ENCODE results near the gene FAM81B. TPM values are rescaled to one million over a fixed set of nuclear protein-coding genes. Genes with fewer than 3 reads are reported as not detected.

FAM81B gene
- total RNA-seq, 4 donors from 2014 or later: not detected

GRCh38 chr5:95375591-95375990, 15.6 kb upstream of the FAM81B start:
- WGBS, 2 donors (ENCODE audit: low coverage in 1 of 2): 12 to 40% methylated on average over 1 to 4 of the region's 4 CpGs
- H3K4me1 ChIP-seq: no peaks in the 10 kb centered on the region
- H3K36me3 ChIP-seq: no peaks in the 10 kb centered on the region
- no peaks in the 10 kb centered on the region for H3K27me3 ChIP-seq
- no peak overlapping the region for H3K27ac ChIP-seq
- TF ChIP-seq, protein P1, sequence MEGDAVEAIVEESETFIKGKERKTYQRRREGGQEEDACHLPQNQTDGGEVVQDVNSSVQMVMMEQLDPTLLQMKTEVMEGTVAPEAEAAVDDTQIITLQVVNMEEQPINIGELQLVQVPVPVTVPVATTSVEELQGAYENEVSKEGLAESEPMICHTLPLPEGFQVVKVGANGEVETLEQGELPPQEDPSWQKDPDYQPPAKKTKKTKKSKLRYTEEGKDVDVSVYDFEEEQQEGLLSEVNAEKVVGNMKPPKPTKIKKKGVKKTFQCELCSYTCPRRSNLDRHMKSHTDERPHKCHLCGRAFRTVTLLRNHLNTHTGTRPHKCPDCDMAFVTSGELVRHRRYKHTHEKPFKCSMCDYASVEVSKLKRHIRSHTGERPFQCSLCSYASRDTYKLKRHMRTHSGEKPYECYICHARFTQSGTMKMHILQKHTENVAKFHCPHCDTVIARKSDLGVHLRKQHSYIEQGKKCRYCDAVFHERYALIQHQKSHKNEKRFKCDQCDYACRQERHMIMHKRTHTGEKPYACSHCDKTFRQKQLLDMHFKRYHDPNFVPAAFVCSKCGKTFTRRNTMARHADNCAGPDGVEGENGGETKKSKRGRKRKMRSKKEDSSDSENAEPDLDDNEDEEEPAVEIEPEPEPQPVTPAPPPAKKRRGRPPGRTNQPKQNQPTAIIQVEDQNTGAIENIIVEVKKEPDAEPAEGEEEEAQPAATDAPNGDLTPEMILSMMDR (IDR thresholded peaks at IDR 0.05): no peak
- peaks cover 0 to 4% (median 0%) of the 10 kb centered on the region in 3 donors for H3K9me3 ChIP-seq
- no peak overlapping the region for H3K4me3 ChIP-seq
- ATAC-seq: no peak

DNA sequence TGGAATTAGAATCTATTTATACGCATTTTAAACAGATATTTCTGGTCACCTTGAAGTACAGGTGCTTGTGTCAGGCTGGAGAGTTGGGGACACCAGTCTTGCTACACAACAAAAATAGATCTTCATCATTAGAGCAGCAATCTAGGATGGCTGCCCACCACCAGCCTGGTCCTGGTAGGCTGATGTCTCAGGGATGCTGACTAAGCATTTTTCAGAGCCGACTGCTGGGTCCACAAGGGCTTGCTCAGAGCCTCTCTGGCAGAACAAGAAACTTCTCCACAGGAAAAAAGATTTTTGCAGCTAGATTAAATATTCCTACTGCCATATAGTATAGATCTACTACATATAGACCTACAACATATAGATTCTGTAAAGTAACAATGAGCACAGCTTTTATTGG, 12.0 kb upstream of the FAM81B start:
- TF ChIP-seq, protein P1 (IDR thresholded peaks at IDR 0.05): no peak
- TF ChIP-seq POLR2AphosphoS5 (IDR thresholded peaks at IDR 0.05): no peak
- no peak for ATAC-seq
- Histone ChIP-seq H3K36me3 (no peaks in the 10 kb centered on the region), H3K27me3 (no peaks in the 10 kb centered on the region), H3K9me3 (peaks cover 0 to 4% (median 0%) of the 10 kb centered on the region in 3 donors), H3K27ac (no peak overlapping the region), H3K4me1 (no peaks in the 10 kb centered on the region), H3K4me3 (no peak overlapping the region)
- WGBS, 2 donors (ENCODE audit: low coverage in 1 of 2): 78 to 100% methylated on average over 1 to 2 of the region's 2 CpGs

- H3K27me3 ChIP-seq: no peaks in the 10 kb centered on the region
- TF ChIP-seq EP300 (IDR thresholded peaks at IDR 0.05) (no peak), POLR2AphosphoS5 (IDR thresholded peaks at IDR 0.05) (no peak), POLR2A (IDR thresholded peaks at IDR 0.05) (no peak)
- TF ChIP-seq, protein P1 (IDR thresholded peaks at IDR 0.05): no peak
- no peak overlapping the region for H3K27ac ChIP-seq
- no peak for ATAC-seq
- H3K4me3 ChIP-seq: no peak overlapping the region
- WGBS, 2 donors (ENCODE audit: low coverage in 1 of 2): 66 to 96% methylated on average over 3 to 5 of the region's 5 CpGs
- H3K4me1 ChIP-seq: no peaks in the 10 kb centered on the region
- H3K36me3 ChIP-seq: no peaks in the 10 kb centered on the region
- peaks cover 0 to 4% (median 0%) of the 10 kb centered on the region in 3 donors for H3K9me3 ChIP-seq
These were observed 11.0 kb upstream of the FAM81B start for GRCh38 chr5:95380103-95380628.

DNA sequence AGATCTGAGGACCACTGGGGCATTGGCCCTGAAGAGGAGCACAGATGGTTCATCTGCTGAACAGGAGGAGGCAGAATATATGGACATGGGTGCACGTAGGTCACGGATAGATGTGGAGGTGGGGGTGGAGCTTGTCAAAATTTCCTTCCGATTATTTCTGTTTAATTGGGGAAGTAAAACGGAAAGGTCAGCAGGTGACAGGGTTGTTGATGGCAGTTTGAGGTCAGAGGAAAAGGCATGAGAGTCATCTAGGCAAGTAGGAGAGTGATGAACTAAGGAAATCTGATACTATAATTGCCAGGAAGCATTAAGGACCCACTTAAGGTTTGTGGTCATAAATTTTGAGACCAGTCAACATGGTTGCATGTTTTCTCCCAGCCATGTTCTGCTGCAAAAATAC, 8.4 kb upstream of the FAM81B start:
- TF ChIP-seq, protein P1 (IDR thresholded peaks at IDR 0.05): no peak
- TF ChIP-seq POLR2A (IDR thresholded peaks at IDR 0.05) (no peak), POLR2AphosphoS5 (IDR thresholded peaks at IDR 0.05) (no peak), EP300 (IDR thresholded peaks at IDR 0.05) (no peak)
- no peak overlapping the region for H3K27ac ChIP-seq
- H3K27me3 ChIP-seq: no peaks in the 10 kb centered on the region
- no peaks in the 10 kb centered on the region for H3K4me1 ChIP-seq
- ATAC-seq: no peak
- peaks cover 0 to 4% (median 0%) of the 10 kb centered on the region in 3 donors for H3K9me3 ChIP-seq
- 28 to 32% methylated on average over 4 of the region's 4 CpGs for WGBS, 2 donors (ENCODE audit: low coverage in 1 of 2)
- H3K36me3 ChIP-seq: no peaks in the 10 kb centered on the region
- H3K4me3 ChIP-seq: no peak overlapping the region

- no peak for ATAC-seq
- H3K27me3 ChIP-seq: no peaks in the 10 kb centered on the region
- H3K27ac ChIP-seq: no peak overlapping the region
- no peaks in the 10 kb centered on the region for H3K36me3 ChIP-seq
- peaks cover 0 to 4% (median 0%) of the 10 kb centered on the region in 3 donors for H3K9me3 ChIP-seq
- H3K4me3 ChIP-seq: no peak overlapping the region
- TF ChIP-seq, protein P1 (IDR thresholded peaks at IDR 0.05): no peak
- TF ChIP-seq EP300 (IDR thresholded peaks at IDR 0.05) (no peak), POLR2A (IDR thresholded peaks at IDR 0.05) (no peak), POLR2AphosphoS5 (IDR thresholded peaks at IDR 0.05) (no peak)
- H3K4me1 ChIP-seq: no peaks in the 10 kb centered on the region
- 70 to 80% methylated on average over 2 to 5 of the region's 5 CpGs for WGBS, 2 donors (ENCODE audit: low coverage in 1 of 2)
These were observed 6.5 kb upstream of the FAM81B start for GRCh38 chr5:95384485-95385213.
